Breast epithelium (tissue), 4 donors: ENCODE results near the gene HGFAC. TPM values are rescaled to one million over a fixed set of nuclear protein-coding genes. Genes with fewer than 3 reads are reported as not detected.

Experiments used
- DNase-seq, 2 donors: peaks; one replicate each; pipeline ENCODE4 v3.0.0-alpha.2; 2019; ENCODE audit warnings: low spot score in 2 of 2
- H3K27ac ChIP-seq, 2 donors: fragments of 200-600 bp; sonication (generic) in 1 of 2; one replicate each; pipeline ENCODE4 v1.5.1; 2016 to 2019; ENCODE audit warnings: mild to moderate bottlenecking in 1 of 2
- H3K27me3 ChIP-seq, 2 donors: fragments of 200-600 bp; sonication (generic) in 1 of 2; one replicate each; pipeline versions ENCODE4 v1.5.1 to v1.6.0; 2017 to 2019; ENCODE audit warnings: control low read depth in 1 of 2, mild to moderate bottlenecking in 1 of 2
- H3K36me3 ChIP-seq: fragments of 200-600 bp; one replicate; pipeline ENCODE4 v1.5.1; 2019
- H3K4me1 ChIP-seq, 2 donors: fragments of 200-600 bp; sonication (generic); one replicate each; pipeline ENCODE4 v1.5.1; 2016 to 2019; ENCODE audit warnings: control low read depth in 1 of 2
- H3K4me3 ChIP-seq, 3 donors: fragments of 200-600 bp; sonication (generic); 1 replicate in 2 of 3; 2 replicates in 1 of 3; pipeline ENCODE4 v1.5.1; 2016 to 2019; ENCODE audit warnings: mild to moderate bottlenecking in 3 of 3, moderate library complexity in 2 of 3
- H3K9me3 ChIP-seq, 2 donors: fragments of 200-600 bp; sonication (generic) in 1 of 2; one replicate each; pipeline ENCODE4 v1.5.1; 2016 to 2019; ENCODE audit warnings: control low read depth in 1 of 2
- POLR2A ChIP-seq: fragments of 450-650 bp; IDR thresholded peaks from one replicate; pipeline ENCODE4 v1.6.1; 2016; ENCODE audit warnings: antibody characterized with exemption, mild to moderate bottlenecking, moderate library complexity
- POLR2AphosphoS5 ChIP-seq, 3 donors: sonication (generic); formaldehyde crosslinking; IDR thresholded peaks; one replicate each; pipeline ENCODE4 v1.6.1; 2017; ENCODE audit warnings: antibody characterized with exemption in 3 of 3
- intact Hi-C: fragments of 100-400 bp; cut with DNase I; formaldehyde crosslinking; loops from one replicate; pipeline ENCODE4 v1.15.1; 2023; ENCODE audit warnings: low total_unique reads
- total RNA-seq, 3 donors: library from RNA; depleted of rRNA; stranded (reverse); fragments of >200 nt; gene quantifications; one replicate each; pipeline ENCODE4 v1.1.0, GENCODE V29; 2016
- TF ChIP-seq, protein P1 (sequence below), 3 donors: fragments of 450-650 bp; IDR thresholded peaks; one replicate each; pipeline ENCODE4 v1.5.1; 2016 to 2017; ENCODE audit warnings: antibody characterized with exemption in 3 of 3, mild to moderate bottlenecking in 3 of 3, moderate library complexity in 3 of 3

The HGFAC gene
- total RNA-seq, 3 donors from 2014 or later = 0.59 to 1.3 TPM; not detected in 1

DNA sequence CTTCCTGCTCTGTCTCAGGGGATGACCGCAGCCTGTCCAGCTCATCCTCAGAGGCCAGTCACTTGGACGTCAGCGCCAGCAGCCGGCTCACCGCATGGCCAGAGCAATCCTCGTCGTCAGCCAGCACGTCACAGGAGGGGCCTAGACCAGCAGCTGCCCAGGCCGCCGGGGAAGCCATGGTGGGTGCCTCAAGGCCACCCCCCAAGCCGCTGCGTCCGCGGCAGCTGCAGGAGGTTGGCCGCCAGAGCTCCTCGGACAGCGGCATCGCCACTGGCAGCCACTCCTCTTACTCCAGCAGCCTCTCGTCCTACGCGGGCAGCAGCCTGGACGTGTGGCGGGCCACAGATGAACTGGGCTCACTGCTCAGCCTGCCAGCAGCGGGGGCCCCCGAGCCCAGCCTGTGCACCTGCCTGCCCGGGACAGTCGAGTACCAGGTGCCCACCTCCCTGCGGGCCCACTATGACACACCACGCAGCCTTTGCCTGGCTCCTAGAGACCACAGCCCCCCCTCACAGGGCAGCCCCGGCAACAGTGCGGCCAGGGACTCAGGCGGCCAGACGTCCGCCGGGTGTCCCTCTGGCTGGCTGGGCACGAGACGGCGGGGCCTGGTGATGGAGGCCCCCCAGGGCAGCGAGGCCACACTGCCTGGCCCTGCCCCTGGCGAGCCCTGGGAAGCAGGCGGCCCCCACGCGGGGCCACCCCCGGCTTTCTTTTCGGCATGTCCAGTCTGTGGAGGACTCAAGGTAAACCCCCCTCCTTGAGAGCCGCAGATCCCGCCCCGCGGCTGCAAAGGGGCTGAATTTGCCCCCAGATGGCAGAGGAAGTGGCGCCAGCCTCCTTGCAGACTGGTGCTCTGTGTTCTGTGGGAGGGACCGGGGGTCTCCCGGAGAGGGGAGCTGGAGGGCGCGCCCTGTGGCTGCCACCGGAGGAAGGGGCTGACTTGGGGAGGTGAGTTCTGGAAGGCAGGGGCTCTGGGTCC lies 51.3 kb downstream of the HGFAC start:
- intact Hi-C loops = no loop called here
- Histone ChIP-seq H3K9me3 (no peaks in the 10 kb centered on the region), H3K27ac (no peak overlapping the region), H3K27me3 (peaks cover 0 to 34% of the 10 kb centered on the region in 2 donors), H3K4me1 (no peaks in the 10 kb centered on the region), H3K4me3 (no peak overlapping the region), H3K36me3 (no peaks in the 10 kb centered on the region)
- DNase-seq = no peak
- TF ChIP-seq POLR2AphosphoS5 (IDR thresholded peaks at IDR 0.05) (no peak), POLR2A (no peak)
- TF ChIP-seq, protein P1, sequence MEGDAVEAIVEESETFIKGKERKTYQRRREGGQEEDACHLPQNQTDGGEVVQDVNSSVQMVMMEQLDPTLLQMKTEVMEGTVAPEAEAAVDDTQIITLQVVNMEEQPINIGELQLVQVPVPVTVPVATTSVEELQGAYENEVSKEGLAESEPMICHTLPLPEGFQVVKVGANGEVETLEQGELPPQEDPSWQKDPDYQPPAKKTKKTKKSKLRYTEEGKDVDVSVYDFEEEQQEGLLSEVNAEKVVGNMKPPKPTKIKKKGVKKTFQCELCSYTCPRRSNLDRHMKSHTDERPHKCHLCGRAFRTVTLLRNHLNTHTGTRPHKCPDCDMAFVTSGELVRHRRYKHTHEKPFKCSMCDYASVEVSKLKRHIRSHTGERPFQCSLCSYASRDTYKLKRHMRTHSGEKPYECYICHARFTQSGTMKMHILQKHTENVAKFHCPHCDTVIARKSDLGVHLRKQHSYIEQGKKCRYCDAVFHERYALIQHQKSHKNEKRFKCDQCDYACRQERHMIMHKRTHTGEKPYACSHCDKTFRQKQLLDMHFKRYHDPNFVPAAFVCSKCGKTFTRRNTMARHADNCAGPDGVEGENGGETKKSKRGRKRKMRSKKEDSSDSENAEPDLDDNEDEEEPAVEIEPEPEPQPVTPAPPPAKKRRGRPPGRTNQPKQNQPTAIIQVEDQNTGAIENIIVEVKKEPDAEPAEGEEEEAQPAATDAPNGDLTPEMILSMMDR (IDR thresholded peaks at IDR 0.05) = no peak

DNA sequence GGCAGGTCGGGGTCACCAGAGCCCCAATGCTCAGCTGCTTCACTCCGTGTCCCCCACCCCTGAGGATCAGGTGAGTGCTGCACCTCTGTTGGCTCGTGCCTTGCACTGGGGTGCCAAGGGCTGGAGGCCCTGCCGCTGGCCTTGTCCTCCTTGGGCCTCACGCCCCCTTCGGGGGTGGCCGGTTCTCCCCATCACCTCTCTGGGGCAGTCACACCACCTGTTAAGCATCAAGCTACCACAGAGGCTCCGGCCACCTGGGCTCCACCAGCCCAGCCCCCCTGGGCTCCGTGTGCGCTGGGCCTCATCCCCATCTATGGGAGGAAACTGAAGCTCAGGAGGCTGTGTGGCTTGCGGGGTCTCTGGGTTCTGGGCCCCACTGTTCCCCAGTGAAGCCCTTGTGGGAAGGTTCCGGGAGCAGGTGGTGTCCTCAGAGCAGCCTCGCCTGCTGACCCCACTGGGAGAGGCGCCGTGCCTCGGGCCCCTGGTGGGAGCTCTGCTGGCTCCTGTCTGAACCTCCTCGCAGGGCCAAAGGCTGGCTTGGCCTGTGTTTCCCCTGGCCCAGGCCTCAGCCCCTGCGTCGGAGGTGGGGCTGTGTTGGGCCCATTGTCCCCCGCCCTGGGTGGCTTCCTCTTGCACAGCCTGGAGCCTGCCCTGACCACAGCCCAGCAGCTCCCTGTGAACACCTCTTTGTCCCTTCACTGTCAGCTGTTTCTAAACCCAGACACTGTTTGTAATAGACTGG lies 52.1 kb downstream of the HGFAC start:
- H3K36me3 ChIP-seq = no peaks in the 10 kb centered on the region
- no peak for TF ChIP-seq POLR2A
- TF ChIP-seq, protein P1 (IDR thresholded peaks at IDR 0.05) = no peak
- TF ChIP-seq POLR2AphosphoS5 (IDR thresholded peaks at IDR 0.05) = no peak
- H3K9me3 ChIP-seq = no peaks in the 10 kb centered on the region
- DNase-seq = no peak
- H3K4me3 ChIP-seq = no peak overlapping the region
- no peaks in the 10 kb centered on the region for H3K4me1 ChIP-seq
- intact Hi-C loops = no loop called here
- H3K27ac ChIP-seq = no peak overlapping the region
- peaks cover 0 to 28% of the 10 kb centered on the region in 2 donors for H3K27me3 ChIP-seq

DNA sequence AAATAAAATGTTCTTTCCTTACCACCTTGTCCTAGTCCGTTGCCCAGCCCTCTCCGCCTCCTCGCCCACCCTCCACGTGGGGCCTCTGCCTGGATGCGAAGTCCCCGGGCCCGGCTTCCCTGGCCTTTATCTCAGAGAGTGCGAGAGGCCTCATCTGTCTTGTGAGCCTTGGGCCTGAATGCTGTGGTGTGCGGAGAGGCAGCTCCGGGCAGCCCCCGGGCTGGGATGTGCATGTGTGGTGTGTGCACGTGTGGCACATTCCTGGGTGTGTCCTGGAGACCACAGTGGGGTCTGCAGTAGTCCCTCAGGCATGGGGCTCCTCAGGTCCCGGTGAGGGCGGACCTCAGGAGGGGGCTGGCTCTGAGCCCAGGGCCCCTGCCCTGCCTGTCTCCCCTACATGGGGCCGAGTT lies 52.7 kb downstream of the HGFAC start:
- TF ChIP-seq, protein P1 (IDR thresholded peaks at IDR 0.05) = no peak
- TF ChIP-seq POLR2AphosphoS5 (IDR thresholded peaks at IDR 0.05) (no peak), POLR2A (no peak)
- Histone ChIP-seq H3K27me3 (peaks cover 0 to 24% of the 10 kb centered on the region in 2 donors), H3K4me3 (no peak overlapping the region), H3K27ac (no peak overlapping the region), H3K4me1 (no peaks in the 10 kb centered on the region), H3K9me3 (no peaks in the 10 kb centered on the region), H3K36me3 (no peaks in the 10 kb centered on the region)
- intact Hi-C loops = no loop called here
- no peak for DNase-seq

DNA sequence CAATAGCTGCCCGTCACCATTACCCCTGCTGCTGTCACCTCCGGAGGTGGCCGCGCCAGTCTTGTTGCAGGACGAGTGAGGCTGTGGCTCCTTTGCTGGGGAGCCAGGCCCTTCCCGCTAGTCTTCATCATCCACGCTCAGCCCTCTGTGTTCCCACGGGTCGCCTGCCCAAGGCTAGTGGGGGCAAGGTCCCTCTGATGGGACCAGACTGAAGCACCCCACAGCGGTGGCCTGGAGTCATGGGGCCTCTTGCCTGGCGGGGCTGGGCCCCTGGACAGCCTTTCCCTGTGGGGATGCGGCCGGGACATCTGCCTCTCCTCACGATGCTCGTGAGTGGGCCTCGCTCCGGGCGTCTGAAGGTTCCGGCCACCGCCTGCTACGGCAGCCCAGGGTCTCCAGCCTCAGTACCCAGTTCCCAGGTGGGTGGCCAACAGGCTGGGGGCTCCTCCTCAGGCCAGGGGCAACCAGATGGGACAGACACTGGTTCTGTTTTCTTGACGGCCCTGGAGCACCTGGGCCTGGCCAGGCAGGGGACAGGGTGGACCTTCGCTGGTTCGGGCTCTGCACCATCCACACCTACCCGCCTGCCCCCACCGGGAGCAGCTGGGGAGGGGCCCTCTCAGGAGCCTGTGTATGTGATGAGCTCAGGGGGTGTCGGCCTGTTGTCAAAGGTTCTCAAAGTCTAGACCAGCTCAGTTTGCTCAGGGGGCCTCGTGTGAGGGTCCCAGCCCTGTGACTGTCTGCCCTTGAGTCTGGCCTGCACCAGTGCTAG lies 53.6 kb downstream of the HGFAC start:
- H3K4me1 ChIP-seq = no peaks in the 10 kb centered on the region
- H3K4me3 ChIP-seq = no peak overlapping the region
- no peak for DNase-seq
- TF ChIP-seq POLR2AphosphoS5 (IDR thresholded peaks at IDR 0.05) = no peak
- no peak for TF ChIP-seq POLR2A
- TF ChIP-seq, protein P1 (IDR thresholded peaks at IDR 0.05) = no peak
- no peaks in the 10 kb centered on the region for H3K36me3 ChIP-seq
- no peak overlapping the region for H3K27ac ChIP-seq
- peaks cover 0 to 24% of the 10 kb centered on the region in 2 donors for H3K27me3 ChIP-seq
- intact Hi-C loops = no loop called here
- H3K9me3 ChIP-seq = no peaks in the 10 kb centered on the region
